ENCODE data around the gene HSPB6. TPM values are rescaled to one million over a fixed set of nuclear protein-coding genes. Genes with fewer than 3 reads are reported as not detected.

The HSPB6 gene
- total and polyA plus RNA-seq, 8 donors, result 38.3 to 91.7 (median 66.5) TPM

- no peak for TF ChIP-seq CTCF (IDR thresholded peaks at IDR 0.05)
- ATAC-seq (no peak), DNase-seq (no peak)
- Histone ChIP-seq H3K36me3 (peaks cover 0 to 100% of the 10 kb centered on the region in 2 donors), H3K27ac (no peak overlapping the region), H3K9me3 (no peaks in the 10 kb centered on the region), H3K4me3 (no peak overlapping the region), H3K4me1 (no peaks in the 10 kb centered on the region), H3K27me3 (no peaks in the 10 kb centered on the region)
- intact Hi-C loops (cut with DNase I), result no loop called here
Measured at GRCh38 chr19:35729763-35730162, 27.1 kb downstream of the HSPB6 start.

DNA sequence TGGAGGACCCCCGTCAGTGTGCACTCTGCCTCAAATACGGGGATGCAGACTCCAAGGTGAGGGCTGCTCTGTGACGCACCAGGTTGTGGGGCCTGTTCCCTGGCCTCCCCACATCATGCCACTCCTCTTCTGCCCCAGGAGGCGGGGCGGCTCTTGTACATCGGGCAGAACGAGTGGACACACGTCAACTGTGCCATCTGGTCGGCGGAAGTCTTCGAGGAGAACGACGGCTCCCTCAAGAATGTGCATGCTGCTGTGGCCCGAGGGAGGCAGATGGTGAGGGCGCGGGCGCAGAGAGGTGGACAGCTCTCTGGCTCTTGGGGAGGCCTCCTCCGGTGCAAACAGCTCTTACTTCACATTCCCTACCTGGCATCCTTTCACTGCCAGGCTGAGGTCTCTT is 27.8 kb downstream of the HSPB6 start:
- Histone ChIP-seq H3K4me3 (no peak overlapping the region), H3K36me3 (peaks cover 0 to 100% of the 10 kb centered on the region in 2 donors), H3K27ac (no peak overlapping the region), H3K9me3 (no peaks in the 10 kb centered on the region), H3K4me1 (no peaks in the 10 kb centered on the region), H3K27me3 (no peaks in the 10 kb centered on the region)
- no peak for DNase-seq
- no peak for ATAC-seq
- TF ChIP-seq CTCF (IDR thresholded peaks at IDR 0.05), result no peak
- intact Hi-C loops (cut with DNase I), result no loop called here

- no peak for ATAC-seq
- TF ChIP-seq CTCF (IDR thresholded peaks at IDR 0.05), result no peak
- Histone ChIP-seq H3K36me3 (peaks cover 0 to 100% of the 10 kb centered on the region in 2 donors), H3K4me3 (no peak overlapping the region), H3K9me3 (no peaks in the 10 kb centered on the region), H3K27ac (no peak overlapping the region), H3K4me1 (no peaks in the 10 kb centered on the region), H3K27me3 (no peaks in the 10 kb centered on the region)
- no peak for DNase-seq
- intact Hi-C loops (cut with DNase I), result no loop called here
Measured at GRCh38 chr19:35727956-35728706, 28.7 kb downstream of the HSPB6 start.

DNA sequence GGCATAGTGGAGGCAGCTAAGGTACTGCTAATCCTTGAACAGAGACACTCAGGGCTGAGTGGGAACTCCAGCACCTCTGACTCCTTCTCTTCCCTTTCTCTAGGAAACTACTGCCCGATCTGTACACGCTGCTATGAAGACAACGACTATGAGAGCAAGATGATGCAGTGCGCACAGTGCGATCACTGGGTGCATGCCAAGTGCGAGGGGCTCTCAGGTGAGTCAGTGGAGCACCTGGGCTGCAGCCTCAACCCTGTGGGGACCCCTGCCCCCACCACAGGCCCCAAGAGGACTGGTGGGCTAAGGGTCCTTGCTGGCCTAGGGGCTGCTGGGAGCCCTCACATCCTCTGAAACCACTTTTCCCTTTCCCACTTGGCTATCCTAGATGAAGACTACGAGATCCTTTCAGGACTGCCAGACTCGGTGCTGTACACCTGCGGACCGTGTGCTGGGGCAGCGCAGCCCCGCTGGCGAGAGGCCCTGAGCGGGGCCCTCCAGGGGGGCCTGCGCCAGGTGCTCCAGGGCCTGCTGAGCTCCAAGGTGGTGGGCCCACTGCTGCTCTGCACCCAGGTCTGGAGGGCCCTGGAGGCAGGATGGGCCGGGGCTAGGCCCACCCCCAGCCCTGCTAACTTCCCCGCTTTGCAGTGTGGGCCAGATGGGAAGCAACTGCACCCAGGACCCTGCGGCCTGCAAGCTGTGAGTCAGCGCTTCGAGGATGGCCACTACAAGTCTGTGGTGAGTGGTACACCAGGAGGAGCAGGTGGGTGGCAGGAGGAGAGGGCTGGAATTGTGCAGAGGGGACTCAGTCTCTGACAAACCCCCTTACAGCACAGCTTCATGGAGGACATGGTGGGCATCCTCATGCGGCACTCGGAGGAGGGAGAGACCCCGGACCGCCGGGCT is 29.5 kb downstream of the HSPB6 start:
- intact Hi-C loops (cut with DNase I), result no loop called here
- Histone ChIP-seq H3K27me3 (no peaks in the 10 kb centered on the region), H3K36me3 (peaks cover 0 to 100% of the 10 kb centered on the region in 2 donors), H3K4me3 (no peak overlapping the region), H3K4me1 (no peaks in the 10 kb centered on the region), H3K9me3 (no peaks in the 10 kb centered on the region), H3K27ac (no peak overlapping the region)
- TF ChIP-seq CTCF (IDR thresholded peaks at IDR 0.05), result no peak
- ATAC-seq, result no peak
- DNase-seq, result no peak

Data from left lung (tissue), 10 donors.